GM15510 (cell line): ENCODE measurements around the gene CPLANE1.

Experiments used
- POLR2A ChIP-seq: IDR thresholded peaks from 3 replicates; pipeline ENCODE4 v1.6.1; 2011; ENCODE audit warnings: borderline replicate concordance; ENCODE audit not compliant: insufficient read length; ENCODE audit errors: extremely low read depth

CPLANE1 gene

GRCh38 chr5:37109338-37109737, 139.8 kb downstream of the CPLANE1 start:
- no peak for TF ChIP-seq POLR2A

DNA sequence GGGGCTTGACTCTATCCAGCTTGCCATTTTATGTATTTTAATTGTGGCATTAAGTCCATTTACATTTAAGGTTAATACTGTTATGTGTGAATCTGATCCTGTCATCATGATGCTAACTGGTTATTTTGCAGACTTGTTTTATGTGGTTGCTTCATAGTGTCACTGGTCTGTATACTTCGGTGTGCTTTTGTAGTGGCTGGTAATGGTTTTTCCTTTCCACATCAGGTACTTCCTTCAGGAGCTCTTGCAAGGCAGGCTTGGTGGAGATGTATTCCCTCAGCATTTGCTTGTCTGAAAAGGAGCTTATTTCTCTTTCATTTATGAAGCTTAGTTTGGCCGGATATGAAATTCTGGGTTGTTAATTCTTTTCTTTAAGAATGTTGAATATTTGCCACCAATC, 145.9 kb downstream of the CPLANE1 start:
- TF ChIP-seq POLR2A: no peak

GRCh38 chr5:37090781-37091180, 158.4 kb downstream of the CPLANE1 start:
- TF ChIP-seq POLR2A: no peak

GRCh38 chr5:37090123-37090726, 159.0 kb downstream of the CPLANE1 start:
- no peak for TF ChIP-seq POLR2A

DNA sequence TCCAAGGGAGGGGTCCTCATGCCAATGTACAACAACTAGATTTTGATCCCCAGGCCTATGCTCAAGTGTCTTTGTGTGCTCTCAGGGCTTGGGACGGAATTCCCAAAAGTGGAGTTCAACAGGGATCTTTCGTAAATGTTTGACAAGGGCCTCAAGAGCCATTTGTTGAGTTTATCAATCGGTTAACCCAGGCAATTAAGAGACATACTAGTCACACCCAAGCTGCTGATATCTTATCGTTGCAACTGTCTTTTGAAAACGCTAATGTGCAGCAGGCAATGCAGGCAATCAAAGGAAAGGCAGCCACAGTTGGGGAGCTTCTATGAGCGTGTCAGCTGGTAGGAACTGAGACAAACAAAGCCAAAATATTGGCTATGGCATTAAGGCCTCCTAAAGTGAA, 161.2 kb downstream of the CPLANE1 start:
- TF ChIP-seq POLR2A: no peak

- no peak for TF ChIP-seq POLR2A
Observed at GRCh38 chr5:37086466-37087173, 162.6 kb downstream of the CPLANE1 start.

- TF ChIP-seq POLR2A: no peak
Observed at GRCh38 chr5:37080697-37081096, 168.5 kb downstream of the CPLANE1 start.

DNA sequence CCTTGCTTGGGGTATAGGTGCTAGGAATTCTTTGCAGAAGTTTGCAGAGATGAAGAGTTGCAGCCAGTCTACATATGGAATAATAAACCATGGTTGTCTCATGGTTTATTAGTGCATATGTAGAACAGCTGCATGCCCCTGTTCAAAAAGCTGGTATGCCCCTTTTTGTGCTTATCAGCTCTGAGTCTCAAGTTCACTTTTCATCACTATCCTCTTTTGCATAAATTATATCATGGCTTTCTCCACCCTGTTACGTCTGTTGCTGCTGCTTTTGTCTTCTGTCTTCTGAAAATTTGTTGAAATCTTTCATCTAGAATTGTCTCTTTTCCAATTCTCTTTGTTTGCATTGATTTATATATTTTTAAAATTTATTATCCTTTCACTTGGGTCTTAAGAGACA, 172.0 kb downstream of the CPLANE1 start:
- TF ChIP-seq POLR2A: no peak

DNA sequence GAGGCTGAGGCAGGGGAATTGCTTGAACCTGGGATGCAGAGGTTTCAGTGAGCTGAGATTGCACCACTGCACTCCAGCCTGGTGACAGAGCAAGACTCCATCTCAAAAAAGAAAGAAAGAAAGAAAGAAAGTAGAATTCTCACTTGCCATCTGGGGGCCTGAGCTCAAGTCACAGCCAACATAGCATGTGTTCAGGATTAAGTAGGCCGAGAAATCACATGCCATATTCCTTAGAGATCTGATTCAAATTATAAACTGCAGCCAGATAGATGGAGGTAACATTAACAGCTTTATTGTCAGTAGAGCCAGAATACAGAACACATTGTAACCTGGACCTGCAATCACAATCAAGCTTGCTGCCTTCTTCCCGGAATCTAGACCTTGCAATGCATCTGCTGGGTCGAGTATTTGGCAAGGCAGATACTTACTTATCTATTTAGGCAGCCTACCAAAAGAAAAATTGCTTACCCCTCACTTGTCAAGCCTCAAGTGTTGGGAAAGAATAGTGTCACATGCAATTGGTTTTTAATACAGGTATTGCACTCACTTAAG, 173.7 kb downstream of the CPLANE1 start:
- no peak for TF ChIP-seq POLR2A

- TF ChIP-seq POLR2A: no peak
Observed at GRCh38 chr5:37071901-37072581, 177.1 kb downstream of the CPLANE1 start.

GRCh38 chr5:37071487-37071886, 177.7 kb downstream of the CPLANE1 start:
- no peak for TF ChIP-seq POLR2A

DNA sequence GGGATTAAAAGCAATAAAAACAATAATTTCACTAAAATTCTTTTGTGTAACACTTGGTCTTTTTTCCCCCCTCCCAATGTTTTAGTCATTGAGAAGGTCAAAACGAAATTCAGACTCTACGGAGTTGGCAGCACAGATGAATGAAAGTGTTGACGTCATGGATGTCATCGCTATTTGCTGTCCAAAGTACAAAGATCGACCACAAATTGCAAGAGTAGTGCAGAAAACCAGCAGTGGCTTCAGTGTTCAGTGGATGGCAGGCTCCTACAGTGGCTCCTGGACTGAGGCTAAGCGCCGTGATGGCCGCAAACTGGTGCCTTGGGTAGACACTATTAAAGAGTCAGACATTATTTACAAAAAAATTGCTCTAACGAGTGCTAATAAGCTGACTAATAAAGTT, 184.7 kb downstream of the CPLANE1 start:
- no peak for TF ChIP-seq POLR2A

- no peak for TF ChIP-seq POLR2A
Observed at GRCh38 chr5:37063739-37064138, 185.4 kb downstream of the CPLANE1 start.

GRCh38 chr5:37060030-37060429, 189.1 kb downstream of the CPLANE1 start:
- no peak for TF ChIP-seq POLR2A

GRCh38 chr5:37056762-37057161, 192.4 kb downstream of the CPLANE1 start:
- no peak for TF ChIP-seq POLR2A
